WERI-Rb-1 (cell line): Measurements from ENCODE around the gene UNG.
A peak's percentile ranks its signal among the peaks of the same experiment; 100 is the strongest.
"Not testable (repeated sequence)": the region's sequence is repeated elsewhere in the genome, so short reads cannot be mapped to it uniquely, and the experiment has no call there.

Source experiments
- DNase-seq: peaks from one replicate; pipeline ENCODE4 v3.0.0-alpha.2; 2020
- H3K27ac ChIP-seq: fragments of 250-450 bp; sonication (Bioruptor Pico); 2 replicates; pipeline ENCODE4 v1.5.1; 2020; ENCODE audit warnings: mild to moderate bottlenecking, moderate library complexity
- H3K27me3 ChIP-seq: fragments of 250-450 bp; sonication (Bioruptor Pico); 2 replicates; pipeline ENCODE4 v1.5.1; 2021; ENCODE audit warnings: mild to moderate bottlenecking, low read depth, moderate library complexity; ENCODE audit not compliant: insufficient read depth, severe bottlenecking
- H3K36me3 ChIP-seq: fragments of 250-450 bp; sonication (Bioruptor Pico); 2 replicates; pipeline ENCODE4 v1.5.1; 2020; ENCODE audit warnings: mild to moderate bottlenecking, moderate library complexity
- H3K4me3 ChIP-seq: 2 replicates; pipeline ENCODE4 v1.5.1; 2011; ENCODE audit warnings: low read depth, mild to moderate bottlenecking, control low read depth, low read length
- H3K9me3 ChIP-seq: fragments of 250-450 bp; sonication (Bioruptor Pico); 2 replicates; pipeline ENCODE4 v1.5.1; 2021; ENCODE audit warnings: mild to moderate bottlenecking, moderate library complexity; ENCODE audit not compliant: severe bottlenecking
- CTCF ChIP-seq: IDR thresholded peaks from 2 replicates; pipeline ENCODE4 v1.5.1; 2011; ENCODE audit warnings: low read depth, mild to moderate bottlenecking, control low read depth, inconsistent platforms, low read length

UNG gene

GRCh38 chr12:109139791-109140190 is 42.4 kb downstream of the UNG start:
- H3K27me3 ChIP-seq: no peaks in the 10 kb centered on the region
- H3K4me3 ChIP-seq: no peak overlapping the region
- no peak overlapping the region for H3K27ac ChIP-seq
- H3K9me3 ChIP-seq: no peaks in the 10 kb centered on the region
- DNase-seq: no peak
- TF ChIP-seq CTCF: no peak
- no peaks in the 10 kb centered on the region for H3K36me3 ChIP-seq

GRCh38 chr12:109140560-109140959 is 43.2 kb downstream of the UNG start:
- H3K36me3 ChIP-seq: no peaks in the 10 kb centered on the region
- H3K27ac ChIP-seq: no peak overlapping the region
- DNase-seq: no peak
- TF ChIP-seq CTCF: no peak
- no peak overlapping the region for H3K4me3 ChIP-seq
- H3K27me3 ChIP-seq: no peaks in the 10 kb centered on the region
- H3K9me3 ChIP-seq: no peaks in the 10 kb centered on the region

- H3K27me3 ChIP-seq: no peaks in the 10 kb centered on the region
- no peak for TF ChIP-seq CTCF
- H3K4me3 ChIP-seq: no peak overlapping the region
- H3K9me3 ChIP-seq: no peaks in the 10 kb centered on the region
- DNase-seq: no peak
- H3K27ac ChIP-seq: no peak overlapping the region
- H3K36me3 ChIP-seq: no peaks in the 10 kb centered on the region
Observed at GRCh38 chr12:109144224-109144623, 46.8 kb downstream of the UNG start.

DNA sequence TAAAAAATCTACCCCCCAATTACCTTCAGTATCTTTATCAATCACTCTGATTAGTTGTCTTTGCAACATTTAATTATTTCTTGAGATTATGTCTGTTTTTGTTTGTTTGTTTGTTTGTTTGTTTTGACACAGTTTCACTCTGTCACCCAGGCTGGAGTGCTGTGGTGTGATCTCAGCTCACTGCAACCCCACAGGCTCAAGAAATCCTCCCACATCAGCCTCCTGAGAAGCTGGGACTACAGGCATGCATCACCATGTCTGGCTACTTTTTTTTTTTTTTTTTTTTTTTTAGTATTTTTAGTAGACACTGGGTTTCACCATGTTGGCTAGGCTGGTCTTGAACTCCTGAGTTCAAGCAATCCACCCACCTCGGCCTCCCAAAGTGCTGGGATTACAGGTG is 49.7 kb downstream of the UNG start:
- not testable (repeated sequence) for H3K36me3 ChIP-seq, H3K27ac ChIP-seq, H3K9me3 ChIP-seq, DNase-seq, H3K27me3 ChIP-seq, H3K4me3 ChIP-seq

- Histone ChIP-seq H3K36me3 (no peaks in the 10 kb centered on the region), H3K9me3 (no peaks in the 10 kb centered on the region), H3K27me3 (no peaks in the 10 kb centered on the region), H3K27ac (no peak overlapping the region), H3K4me3 (no peak overlapping the region)
- no peak for TF ChIP-seq CTCF
- DNase-seq: peak; percentile 43
Observed at GRCh38 chr12:109147954-109148353, 50.6 kb downstream of the UNG start.

DNA sequence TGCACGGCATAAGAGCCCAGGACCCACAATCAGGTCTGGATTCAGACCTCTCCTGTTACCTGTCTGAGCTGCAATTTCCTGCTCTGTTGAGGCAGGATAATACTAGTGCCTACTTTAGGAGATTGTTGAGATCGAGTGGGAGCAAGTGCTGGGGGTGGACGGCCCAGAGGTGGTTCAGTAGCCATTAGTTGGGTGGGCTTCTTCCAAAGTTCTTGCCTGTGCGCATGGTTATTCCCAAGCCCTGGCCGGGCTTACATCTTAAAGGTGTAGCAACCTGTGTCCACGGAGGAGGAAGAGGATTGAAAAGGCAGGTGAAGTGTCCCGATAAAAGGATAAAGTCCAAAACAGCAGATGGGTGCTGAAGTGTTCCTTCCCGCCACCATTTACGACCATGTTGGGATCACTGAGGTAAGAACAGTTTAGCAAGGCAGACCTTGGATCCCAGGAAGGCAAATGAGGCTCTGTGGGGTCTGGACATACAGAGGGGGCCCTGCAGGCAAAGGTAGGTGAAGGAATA is 52.8 kb downstream of the UNG start:
- Histone ChIP-seq H3K9me3 (no peaks in the 10 kb centered on the region), H3K27me3 (no peaks in the 10 kb centered on the region), H3K27ac (no peak overlapping the region), H3K36me3 (no peaks in the 10 kb centered on the region), H3K4me3 (no peak overlapping the region)
- TF ChIP-seq CTCF: no peak
- no peak for DNase-seq
